Measurements from ENCODE around the gene IKZF4. TPM values are rescaled to one million over a fixed set of nuclear protein-coding genes. Genes with fewer than 3 reads are reported as not detected.
"Not testable (repeated sequence)": the region's sequence is repeated elsewhere in the genome, so short reads cannot be mapped to it uniquely, and the experiment has no call there.

The IKZF4 gene
- total RNA-seq, 1 experiment from 2014 or later, result 8.8 TPM

DNA sequence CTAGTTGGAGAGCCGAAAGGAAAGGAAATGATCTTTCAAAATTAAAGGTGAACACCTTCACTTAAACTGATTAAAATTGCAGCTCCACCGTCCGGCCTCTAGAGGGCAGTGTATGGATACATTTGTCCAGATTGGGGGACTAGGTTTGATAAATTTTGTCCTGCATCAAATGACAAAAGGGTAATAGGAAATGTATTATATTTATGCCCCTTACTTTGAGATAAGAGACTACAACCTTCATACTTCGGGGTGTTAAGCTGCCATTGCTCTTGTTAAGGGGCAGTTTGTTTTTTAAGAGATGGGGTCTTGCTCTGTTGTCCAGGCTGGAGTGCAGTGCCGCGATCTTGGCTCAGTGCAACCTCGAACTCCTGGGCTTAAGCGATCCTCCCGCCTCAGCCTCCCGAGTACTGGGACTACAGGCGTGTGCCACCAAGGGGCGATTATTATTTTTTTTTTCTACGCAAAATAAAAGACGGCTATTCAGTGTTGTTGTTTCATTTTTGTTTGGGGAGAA, 24.6 kb upstream of the IKZF4 start:
- no peaks in the 10 kb centered on the region for H3K9me3 ChIP-seq (ENCODE audit: low read depth, low read length, poor library complexity, severe bottlenecking)
- ChIA-PET POLR2A (ENCODE audit: low non-redundant PET) (interaction anchor here (0.7 kb wide), 1 partner anchor 165 kb away, joined by 3 read pairs; no protein-coding TSS in a partner anchor), CTCF (interaction anchor here (0.6 to 1.4 kb wide), 13 partner anchors 10 to 468 kb away, joined by 3 to 13 read pairs (median 5); partner anchors contain the start of genes ORMDL2, RAB5B, SARNP and ZC3H10)
- H3K36me3 ChIP-seq (ENCODE audit: insufficient read depth, low read length, poor library complexity, severe bottlenecking), result peaks cover 37% of the 10 kb centered on the region
- H3K27me3 ChIP-seq (replicated peaks; ENCODE audit: insufficient read depth, low read depth, low read length, poor library complexity), result no peaks in the 10 kb centered on the region
- BruUV-seq (replicated peaks), result no TSS peak
- TF ChIP-seq, protein P1, sequence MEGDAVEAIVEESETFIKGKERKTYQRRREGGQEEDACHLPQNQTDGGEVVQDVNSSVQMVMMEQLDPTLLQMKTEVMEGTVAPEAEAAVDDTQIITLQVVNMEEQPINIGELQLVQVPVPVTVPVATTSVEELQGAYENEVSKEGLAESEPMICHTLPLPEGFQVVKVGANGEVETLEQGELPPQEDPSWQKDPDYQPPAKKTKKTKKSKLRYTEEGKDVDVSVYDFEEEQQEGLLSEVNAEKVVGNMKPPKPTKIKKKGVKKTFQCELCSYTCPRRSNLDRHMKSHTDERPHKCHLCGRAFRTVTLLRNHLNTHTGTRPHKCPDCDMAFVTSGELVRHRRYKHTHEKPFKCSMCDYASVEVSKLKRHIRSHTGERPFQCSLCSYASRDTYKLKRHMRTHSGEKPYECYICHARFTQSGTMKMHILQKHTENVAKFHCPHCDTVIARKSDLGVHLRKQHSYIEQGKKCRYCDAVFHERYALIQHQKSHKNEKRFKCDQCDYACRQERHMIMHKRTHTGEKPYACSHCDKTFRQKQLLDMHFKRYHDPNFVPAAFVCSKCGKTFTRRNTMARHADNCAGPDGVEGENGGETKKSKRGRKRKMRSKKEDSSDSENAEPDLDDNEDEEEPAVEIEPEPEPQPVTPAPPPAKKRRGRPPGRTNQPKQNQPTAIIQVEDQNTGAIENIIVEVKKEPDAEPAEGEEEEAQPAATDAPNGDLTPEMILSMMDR (conservative IDR thresholded peaks at IDR 0.05; ENCODE audit: low read depth, low read length), result peak; percentile 94
- no peak for TF ChIP-seq EZH2 (IDR thresholded peaks at IDR 0.05; ENCODE audit: borderline replicate concordance, low read depth, low read length, poor library complexity, severe bottlenecking)
- intact Hi-C loops (cut with micrococcal nuclease; ENCODE audit: unreplicated experiment), result loop anchor here (2.0 to 5.0 kb wide), 2 partner anchors 33 to 46 kb away; partner anchors contain the start of gene RPS26
- DNase-seq (ENCODE audit: low spot score), result peak; percentile 74
- H3K4me1 ChIP-seq (ENCODE audit: insufficient read depth, low read length, poor library complexity, severe bottlenecking), result peaks cover 3% of the 10 kb centered on the region
- peak overlapping the region; percentile 42 for H3K4me3 ChIP-seq (ENCODE audit: low read depth, low read length, poor library complexity, severe bottlenecking)
- H3K27ac ChIP-seq (ENCODE audit: low read depth, low read length, poor library complexity, severe bottlenecking), result no peak overlapping the region

DNA sequence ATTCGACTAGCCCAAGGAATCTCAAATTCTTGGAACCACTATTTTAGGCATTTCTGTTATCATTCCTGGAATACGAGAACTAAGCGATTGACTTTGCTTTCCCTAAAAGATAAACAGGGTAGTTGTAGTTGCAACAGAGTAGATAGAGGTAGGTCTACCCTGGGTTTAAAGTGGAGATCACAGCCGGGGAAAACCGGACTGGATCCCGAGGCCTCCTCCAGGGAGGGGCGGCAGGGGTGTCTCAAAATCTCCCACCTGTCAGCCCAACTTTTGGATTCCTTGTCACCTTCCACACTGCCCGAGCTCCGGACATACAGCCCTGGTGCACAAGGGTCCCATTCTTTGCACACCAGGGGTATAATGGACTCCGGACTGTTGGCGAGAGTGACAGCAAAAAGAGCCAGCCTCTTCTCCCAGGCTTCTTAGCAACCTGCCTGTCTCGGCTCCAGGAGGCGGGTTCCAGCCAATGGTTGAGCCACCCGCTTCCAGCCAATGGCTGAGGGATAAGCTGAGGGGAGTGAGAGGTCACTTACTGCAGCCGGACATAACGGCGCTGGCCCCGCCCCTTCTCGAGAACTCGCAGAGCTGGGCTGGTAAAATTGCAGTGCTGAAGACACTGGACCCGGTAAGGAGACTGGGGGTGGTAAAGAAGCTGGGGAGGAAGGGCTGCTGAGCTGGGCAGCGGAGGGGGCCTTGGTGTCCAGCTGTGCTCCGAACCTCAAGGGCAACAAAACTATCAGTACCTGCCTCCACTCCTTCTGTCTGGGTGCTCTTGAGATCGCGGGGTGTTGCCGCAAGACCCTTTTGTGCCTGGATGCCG, 23.9 kb upstream of the IKZF4 start, which contains the start of gene SUOX:
Gene SUOX (plus strand): TSS at position 562 of the 820 bp plus-strand sequence. CDS start 4,946 bp downstream, outside the sequence.
- Histone ChIP-seq H3K9me3 (ENCODE audit: low read depth, low read length, poor library complexity, severe bottlenecking) (no peaks in the 10 kb centered on the region), H3K27me3 (replicated peaks; ENCODE audit: insufficient read depth, low read depth, low read length, poor library complexity) (no peaks in the 10 kb centered on the region), H3K4me3 (ENCODE audit: low read depth, low read length, poor library complexity, severe bottlenecking) (peak within 1 kb of the TSS; percentile 42), H3K27ac (ENCODE audit: low read depth, low read length, poor library complexity, severe bottlenecking) (no peak within 1 kb of the TSS), H3K36me3 (ENCODE audit: insufficient read depth, low read length, poor library complexity, severe bottlenecking) (peaks cover 32% of the 10 kb centered on the region), H3K4me1 (ENCODE audit: insufficient read depth, low read length, poor library complexity, severe bottlenecking) (peaks cover 3% of the 10 kb centered on the region)
- intact Hi-C loops (cut with micrococcal nuclease; ENCODE audit: unreplicated experiment), result loop anchor here (2.0 to 5.0 kb wide), 2 partner anchors 32 to 45 kb away; partner anchors contain the start of gene RPS26
- BruUV-seq (replicated peaks), result no TSS peak
- ChIA-PET CTCF (interaction anchor here (0.6 to 1.4 kb wide), 8 partner anchors 11 to 259 kb away, joined by 3 to 13 read pairs (median 7); partner anchors contain the start of gene SMARCC2), POLR2A (ENCODE audit: low non-redundant PET) (no interaction called here)
- peak; percentile 59 for DNase-seq (ENCODE audit: low spot score)
- TF ChIP-seq, protein P1 (conservative IDR thresholded peaks at IDR 0.05; ENCODE audit: low read depth, low read length), result no peak
- TF ChIP-seq EZH2 (IDR thresholded peaks at IDR 0.05; ENCODE audit: borderline replicate concordance, low read depth, low read length, poor library complexity, severe bottlenecking), result no peak

DNA sequence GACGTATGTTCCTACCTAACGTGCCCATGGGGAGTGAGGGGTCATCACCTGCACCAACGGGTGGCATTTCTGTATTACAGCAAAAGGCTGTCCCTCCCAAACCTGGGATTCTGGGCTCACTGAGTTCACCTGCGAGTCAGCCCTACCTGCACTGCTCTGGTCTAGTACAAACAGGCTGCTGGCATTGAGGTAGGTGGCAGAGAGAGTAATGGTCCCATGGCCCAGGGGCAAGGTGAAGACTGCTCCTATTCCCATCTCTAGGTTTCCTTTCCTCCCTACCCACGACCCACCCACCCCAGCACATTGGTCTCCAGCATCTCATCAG, 23.3 kb upstream of the IKZF4 start:
- no TSS peak for BruUV-seq (replicated peaks)
- H3K4me1 ChIP-seq (ENCODE audit: insufficient read depth, low read length, poor library complexity, severe bottlenecking), result peaks cover 3% of the 10 kb centered on the region

DNA sequence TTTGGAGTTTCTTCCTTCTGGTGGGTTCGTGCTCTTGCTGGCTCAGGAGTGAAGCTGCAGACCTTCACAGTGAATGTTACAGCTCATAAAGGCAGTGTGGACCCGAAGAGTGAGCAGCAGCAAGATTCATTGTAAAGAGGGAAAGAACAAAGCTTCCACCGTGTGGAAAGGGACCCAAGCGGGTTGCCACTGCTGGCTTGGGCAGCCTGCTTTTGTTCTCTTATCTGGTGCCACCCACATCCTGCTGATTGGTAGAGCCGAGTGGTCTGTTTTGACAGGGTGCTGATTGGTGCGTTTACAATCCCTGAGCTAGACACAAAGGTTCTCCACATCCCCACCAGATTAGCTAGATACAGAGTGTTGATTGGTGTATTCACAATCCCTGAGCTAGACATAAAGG, 21.3 kb upstream of the IKZF4 start:
- H3K36me3 ChIP-seq (ENCODE audit: insufficient read depth, low read length, poor library complexity, severe bottlenecking); H3K4me1 ChIP-seq (ENCODE audit: insufficient read depth, low read length, poor library complexity, severe bottlenecking); H3K27ac ChIP-seq (ENCODE audit: low read depth, low read length, poor library complexity, severe bottlenecking); POLR2A ChIA-PET (ENCODE audit: low non-redundant PET); H3K9me3 ChIP-seq (ENCODE audit: low read depth, low read length, poor library complexity, severe bottlenecking); H3K4me3 ChIP-seq (ENCODE audit: low read depth, low read length, poor library complexity, severe bottlenecking); H3K27me3 ChIP-seq (replicated peaks; ENCODE audit: insufficient read depth, low read depth, low read length, poor library complexity); BruUV-seq (replicated peaks): not testable (repeated sequence)
- peak; percentile 24 for DNase-seq (ENCODE audit: low spot score)
- intact Hi-C loops (cut with micrococcal nuclease; ENCODE audit: unreplicated experiment), result loop anchor here (5.0 kb wide), 1 partner anchor 43 kb away; the partner anchor contains the start of gene RPS26
- CTCF ChIA-PET, result interaction anchor here (0.7 kb wide), 1 partner anchor 261 kb away, joined by 3 read pairs; no protein-coding TSS in a partner anchor

More for the DNA sequence above, 23.3 kb upstream of the IKZF4 start:
- Histone ChIP-seq H3K27ac (ENCODE audit: low read depth, low read length, poor library complexity, severe bottlenecking) (no peak overlapping the region), H3K9me3 (ENCODE audit: low read depth, low read length, poor library complexity, severe bottlenecking) (no peaks in the 10 kb centered on the region), H3K27me3 (replicated peaks; ENCODE audit: insufficient read depth, low read depth, low read length, poor library complexity) (no peaks in the 10 kb centered on the region), H3K4me3 (ENCODE audit: low read depth, low read length, poor library complexity, severe bottlenecking) (peak overlapping the region; percentile 42), H3K36me3 (ENCODE audit: insufficient read depth, low read length, poor library complexity, severe bottlenecking) (peaks cover 26% of the 10 kb centered on the region)
- ChIA-PET CTCF (interaction anchor here (0.7 to 1.0 kb wide), 2 partner anchors 61 to 192 kb away, joined by 3 to 6 read pairs; partner anchors contain the start of gene SMARCC2), POLR2A (ENCODE audit: low non-redundant PET) (no interaction called here)
- TF ChIP-seq, protein P1 (conservative IDR thresholded peaks at IDR 0.05; ENCODE audit: low read depth, low read length), result no peak
- no peak for TF ChIP-seq EZH2 (IDR thresholded peaks at IDR 0.05; ENCODE audit: borderline replicate concordance, low read depth, low read length, poor library complexity, severe bottlenecking)
- DNase-seq (ENCODE audit: low spot score), result no peak
- intact Hi-C loops (cut with micrococcal nuclease; ENCODE audit: unreplicated experiment), result loop anchor here (2.0 to 5.0 kb wide), 2 partner anchors 31 to 45 kb away; partner anchors contain the start of gene RPS26

All from A673 (cell line).